Activated naive CD4-positive, alpha-beta T cell treated with anti-CD3 and anti-CD28 coated beads, Interleukin-2, amount 10 ng/mL, durations not matched to agents 7 days and 5 days (primary cell): Measurements from ENCODE around the gene CRB1.

ENCODE experiments used
- CTCF ChIA-PET: fragments of 350-600 bp; sonication (Branson Sonifier 250); formaldehyde crosslinking; loops from one replicate; lab custom pipeline; 2021; ENCODE audit warnings: antibody characterized with exemption; lab: Charles Lee
- DNase-seq: peaks from one replicate; pipeline ENCODE4 v3.0.0-alpha.2; 2020
- H3K27ac Mint-ChIP-seq: one replicate; pipeline ENCODE4 v1.8.0; 2021; ENCODE audit warnings: mild to moderate bottlenecking, moderate library complexity, mixed read lengths
- H3K27me3 Mint-ChIP-seq: one replicate; pipeline ENCODE4 v1.8.0; 2021; ENCODE audit warnings: mild to moderate bottlenecking, mixed read lengths
- H3K36me3 Mint-ChIP-seq: one replicate; pipeline ENCODE4 v1.8.0; 2021; ENCODE audit warnings: mixed read lengths
- H3K4me1 Mint-ChIP-seq: one replicate; pipeline ENCODE4 v1.8.0; 2021; ENCODE audit warnings: mixed read lengths
- H3K4me3 Mint-ChIP-seq: one replicate; pipeline ENCODE4 v1.8.0; 2021; ENCODE audit warnings: mild to moderate bottlenecking, moderate library complexity, mixed read lengths
- H3K9me3 Mint-ChIP-seq: one replicate; pipeline ENCODE4 v1.8.0; 2021; ENCODE audit warnings: mixed read lengths

Gene CRB1

GRCh38 chr1:197418693-197419092 lies 150.6 kb downstream of the CRB1 start:
- Mint-ChIP-seq H3K36me3 (no peaks in the 10 kb centered on the region), H3K4me1 (no peaks in the 10 kb centered on the region), H3K27me3 (no peaks in the 10 kb centered on the region), H3K9me3 (no peaks in the 10 kb centered on the region), H3K27ac (no peak overlapping the region), H3K4me3 (no peak overlapping the region)
- CTCF ChIA-PET, result no interaction called here
- DNase-seq, result no peak

GRCh38 chr1:197422993-197423392 lies 154.9 kb downstream of the CRB1 start:
- DNase-seq, result no peak
- Mint-ChIP-seq H3K9me3 (no peaks in the 10 kb centered on the region), H3K27ac (no peak overlapping the region), H3K4me3 (no peak overlapping the region), H3K4me1 (no peaks in the 10 kb centered on the region), H3K27me3 (no peaks in the 10 kb centered on the region), H3K36me3 (no peaks in the 10 kb centered on the region)
- CTCF ChIA-PET, result no interaction called here

- DNase-seq, result no peak
- Mint-ChIP-seq H3K4me1 (no peaks in the 10 kb centered on the region), H3K27ac (no peak overlapping the region), H3K4me3 (no peak overlapping the region), H3K27me3 (no peaks in the 10 kb centered on the region), H3K9me3 (no peaks in the 10 kb centered on the region), H3K36me3 (no peaks in the 10 kb centered on the region)
- CTCF ChIA-PET, result interaction anchor here (0.7 kb wide), 1 partner anchor 191 kb away, joined by 3 read pairs; no protein-coding TSS in a partner anchor
Observed at GRCh38 chr1:197424380-197424779, 156.3 kb downstream of the CRB1 start.

- no peak for DNase-seq
- no peaks in the 10 kb centered on the region for H3K36me3 Mint-ChIP-seq
- no peaks in the 10 kb centered on the region for H3K4me1 Mint-ChIP-seq
- CTCF ChIA-PET, result no interaction called here
- no peak overlapping the region for H3K4me3 Mint-ChIP-seq
- no peaks in the 10 kb centered on the region for H3K9me3 Mint-ChIP-seq
- no peaks in the 10 kb centered on the region for H3K27me3 Mint-ChIP-seq
- H3K27ac Mint-ChIP-seq, result no peak overlapping the region
Observed at GRCh38 chr1:197429372-197429771, 161.3 kb downstream of the CRB1 start.

- CTCF ChIA-PET, result interaction anchor here (0.6 to 0.7 kb wide), 2 partner anchors 14 to 35 kb away, joined by 3 read pairs; no protein-coding TSS in a partner anchor
- Mint-ChIP-seq H3K4me3 (no peak overlapping the region), H3K27me3 (no peaks in the 10 kb centered on the region), H3K36me3 (no peaks in the 10 kb centered on the region), H3K9me3 (no peaks in the 10 kb centered on the region), H3K27ac (no peak overlapping the region), H3K4me1 (no peaks in the 10 kb centered on the region)
- no peak for DNase-seq
Observed at GRCh38 chr1:197435224-197435623, 167.2 kb downstream of the CRB1 start.

- CTCF ChIA-PET, result interaction anchor here (1.2 kb wide), 1 partner anchor 29 kb away, joined by 3 read pairs; no protein-coding TSS in a partner anchor
- Mint-ChIP-seq H3K36me3 (no peaks in the 10 kb centered on the region), H3K4me1 (no peaks in the 10 kb centered on the region), H3K27ac (no peak overlapping the region), H3K9me3 (no peaks in the 10 kb centered on the region), H3K4me3 (no peak overlapping the region), H3K27me3 (no peaks in the 10 kb centered on the region)
- DNase-seq, result no peak
Observed at GRCh38 chr1:197437601-197438000, 169.5 kb downstream of the CRB1 start.

GRCh38 chr1:197438010-197438790 lies 170.1 kb downstream of the CRB1 start:
- Mint-ChIP-seq H3K4me3 (no peak overlapping the region), H3K4me1 (no peaks in the 10 kb centered on the region), H3K27ac (no peak overlapping the region), H3K9me3 (no peaks in the 10 kb centered on the region), H3K36me3 (no peaks in the 10 kb centered on the region), H3K27me3 (no peaks in the 10 kb centered on the region)
- CTCF ChIA-PET, result interaction anchor here (1.2 kb wide), 1 partner anchor 29 kb away, joined by 3 read pairs; no protein-coding TSS in a partner anchor
- DNase-seq, result no peak

GRCh38 chr1:197439708-197440280 lies 171.7 kb downstream of the CRB1 start:
- no peaks in the 10 kb centered on the region for H3K27me3 Mint-ChIP-seq
- no peaks in the 10 kb centered on the region for H3K4me1 Mint-ChIP-seq
- no peak overlapping the region for H3K4me3 Mint-ChIP-seq
- CTCF ChIA-PET, result interaction anchor here (0.9 kb wide), 1 partner anchor 40 kb away, joined by 4 read pairs; no protein-coding TSS in a partner anchor
- DNase-seq, result no peak
- H3K36me3 Mint-ChIP-seq, result no peaks in the 10 kb centered on the region
- H3K27ac Mint-ChIP-seq, result no peak overlapping the region
- H3K9me3 Mint-ChIP-seq, result no peaks in the 10 kb centered on the region

- CTCF ChIA-PET, result no interaction called here
- H3K27ac Mint-ChIP-seq, result no peak overlapping the region
- H3K4me1 Mint-ChIP-seq, result no peaks in the 10 kb centered on the region
- no peak for DNase-seq
- no peaks in the 10 kb centered on the region for H3K36me3 Mint-ChIP-seq
- no peak overlapping the region for H3K4me3 Mint-ChIP-seq
- no peaks in the 10 kb centered on the region for H3K9me3 Mint-ChIP-seq
- H3K27me3 Mint-ChIP-seq, result no peaks in the 10 kb centered on the region
Observed at GRCh38 chr1:197440715-197441114, 172.7 kb downstream of the CRB1 start.

- Mint-ChIP-seq H3K9me3 (no peaks in the 10 kb centered on the region), H3K27me3 (no peaks in the 10 kb centered on the region), H3K4me3 (no peak overlapping the region), H3K27ac (no peak overlapping the region), H3K4me1 (no peaks in the 10 kb centered on the region), H3K36me3 (no peaks in the 10 kb centered on the region)
- CTCF ChIA-PET, result no interaction called here
- no peak for DNase-seq
Observed at GRCh38 chr1:197441999-197442414, 174.0 kb downstream of the CRB1 start.

- Mint-ChIP-seq H3K4me1 (no peaks in the 10 kb centered on the region), H3K27me3 (peaks cover 3% of the 10 kb centered on the region), H3K9me3 (no peaks in the 10 kb centered on the region), H3K4me3 (no peak overlapping the region), H3K36me3 (no peaks in the 10 kb centered on the region), H3K27ac (no peak overlapping the region)
- no peak for DNase-seq
- CTCF ChIA-PET, result no interaction called here
Observed at GRCh38 chr1:197444755-197445154, 176.7 kb downstream of the CRB1 start.

GRCh38 chr1:197448121-197448779 lies 180.2 kb downstream of the CRB1 start:
- Mint-ChIP-seq H3K4me1 (no peaks in the 10 kb centered on the region), H3K36me3 (no peaks in the 10 kb centered on the region), H3K27ac (no peak overlapping the region), H3K27me3 (peaks cover 3% of the 10 kb centered on the region), H3K9me3 (no peaks in the 10 kb centered on the region), H3K4me3 (no peak overlapping the region)
- CTCF ChIA-PET, result interaction anchor here (1.5 kb wide), 1 partner anchor 13 kb away, joined by 3 read pairs; no protein-coding TSS in a partner anchor
- DNase-seq, result no peak

GRCh38 chr1:197451381-197451780 lies 183.3 kb downstream of the CRB1 start:
- peaks cover 3% of the 10 kb centered on the region for H3K27me3 Mint-ChIP-seq
- no peak for DNase-seq
- CTCF ChIA-PET, result no interaction called here
- no peak overlapping the region for H3K27ac Mint-ChIP-seq
- no peaks in the 10 kb centered on the region for H3K4me1 Mint-ChIP-seq
- H3K9me3 Mint-ChIP-seq, result no peaks in the 10 kb centered on the region
- H3K4me3 Mint-ChIP-seq, result no peak overlapping the region
- no peaks in the 10 kb centered on the region for H3K36me3 Mint-ChIP-seq

- Mint-ChIP-seq H3K9me3 (no peaks in the 10 kb centered on the region), H3K27me3 (no peaks in the 10 kb centered on the region), H3K36me3 (no peaks in the 10 kb centered on the region), H3K4me3 (no peak overlapping the region), H3K4me1 (no peaks in the 10 kb centered on the region), H3K27ac (no peak overlapping the region)
- DNase-seq, result no peak
- CTCF ChIA-PET, result interaction anchor here (1.1 kb wide), 1 partner anchor 54 kb away, joined by 3 read pairs; no protein-coding TSS in a partner anchor
Observed at GRCh38 chr1:197453376-197454058, 185.5 kb downstream of the CRB1 start.
